ENCODE data around the gene SYAP1. TPM values are rescaled to one million over a fixed set of nuclear protein-coding genes. Genes with fewer than 3 reads are reported as not detected.
"Not testable (repeated sequence)": the region's sequence is repeated elsewhere in the genome, so short reads cannot be mapped to it uniquely, and the experiment has no call there.

Gene SYAP1
- total RNA-seq, 4 donors from 2014 or later: 19.8 to 43.4 (median 34.8) TPM

DNA sequence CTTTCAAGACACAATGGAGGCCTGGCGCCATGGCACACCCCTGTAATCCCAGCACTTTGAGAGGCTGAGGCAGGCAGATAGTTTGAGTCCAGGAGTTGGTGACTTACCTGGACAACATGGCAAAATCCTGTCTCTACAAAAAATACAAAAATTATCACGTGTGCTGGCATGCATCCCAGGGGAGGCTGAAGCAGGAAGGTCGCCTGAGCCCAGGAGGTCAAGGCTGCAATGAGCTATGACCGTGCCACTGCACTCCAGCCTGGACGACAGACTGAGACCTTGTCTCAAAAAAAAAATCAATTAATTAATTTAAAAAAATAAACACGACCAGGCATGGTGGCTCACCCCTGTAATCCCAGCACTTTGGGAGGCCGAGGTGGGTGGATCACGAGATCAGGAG lies 4.9 kb upstream of the SYAP1 start:
- Histone ChIP-seq H3K27me3 (no peaks in the 10 kb centered on the region), H3K4me1 (no peaks in the 10 kb centered on the region), H3K27ac (no peak overlapping the region), H3K9me3 (no peaks in the 10 kb centered on the region), H3K36me3 (no peaks in the 10 kb centered on the region), H3K4me3 (no peak overlapping the region)
- DNase-seq: no peak
- TF ChIP-seq POLR2A (IDR thresholded peaks at IDR 0.05) (no peak), CTCF (IDR thresholded peaks at IDR 0.05) (no peak)

- not testable (repeated sequence) for H3K36me3 ChIP-seq, H3K9me3 ChIP-seq, DNase-seq, H3K4me1 ChIP-seq, H3K27me3 ChIP-seq, H3K27ac ChIP-seq, H3K4me3 ChIP-seq
Measured at GRCh38 chrX:16715638-16716037, 3.8 kb upstream of the SYAP1 start.

DNA sequence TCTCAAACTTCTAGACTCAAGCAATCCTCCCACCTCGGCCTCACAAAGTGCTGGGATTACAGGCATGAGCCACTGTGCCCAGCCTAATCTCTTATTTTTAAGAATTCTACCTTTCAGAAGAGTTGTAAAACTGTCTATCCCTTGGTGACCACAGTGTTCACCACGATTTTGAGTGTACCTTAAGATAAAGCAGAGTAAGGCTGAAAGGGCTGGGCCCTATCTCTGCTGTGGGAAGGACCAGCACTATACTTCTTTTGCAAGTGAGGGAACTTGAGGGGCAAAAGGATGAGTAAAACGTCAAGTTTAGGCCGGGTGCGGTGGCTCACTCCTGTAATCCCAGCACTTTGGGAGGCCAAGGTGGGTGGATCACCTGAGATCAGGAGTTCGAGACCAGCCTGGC lies 3.0 kb upstream of the SYAP1 start:
- not testable (repeated sequence) for H3K4me1 ChIP-seq

DNA sequence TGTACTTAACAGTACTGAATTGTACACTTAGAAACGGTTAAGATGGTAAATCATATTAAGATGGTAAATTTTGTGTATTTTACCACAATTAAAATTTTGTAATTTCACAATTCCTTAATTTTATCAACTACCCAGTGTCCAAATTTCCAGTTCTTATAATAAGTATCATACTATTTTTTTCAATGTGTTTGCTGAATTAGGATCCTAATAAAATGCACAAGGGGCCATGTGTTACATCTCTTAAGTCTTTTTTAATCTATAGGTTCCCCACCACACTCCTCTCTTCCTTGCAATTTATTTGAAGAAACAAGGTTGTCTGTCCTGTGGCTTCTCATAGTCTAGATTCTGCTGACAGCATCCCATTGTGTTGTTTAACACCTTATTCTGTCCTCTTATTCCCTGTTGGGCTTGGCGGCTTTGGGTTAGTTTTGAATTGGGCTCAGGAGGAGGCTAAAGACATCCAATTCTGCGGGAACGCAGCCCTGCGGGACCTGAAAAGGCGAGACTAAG lies 533 bp upstream of the SYAP1 start:
- TF ChIP-seq CTCF (IDR thresholded peaks at IDR 0.05) (no peak), POLR2A (IDR thresholded peaks at IDR 0.05) (no peak)
- peaks cover 0 to 12% (median 5%) of the 10 kb centered on the region in 4 donors for H3K4me1 ChIP-seq
- peak overlapping the region; percentile 70 to 77 (median 72) for H3K4me3 ChIP-seq
- DNase-seq: no peak
- H3K36me3 ChIP-seq: no peaks in the 10 kb centered on the region
- no peaks in the 10 kb centered on the region for H3K27me3 ChIP-seq
- no peaks in the 10 kb centered on the region for H3K9me3 ChIP-seq
- peak overlapping the region; percentile 90 to 94 (median 90) for H3K27ac ChIP-seq

More for the DNA sequence above, 3.0 kb upstream of the SYAP1 start:
- H3K27ac ChIP-seq, H3K27me3 ChIP-seq, H3K4me3 ChIP-seq, DNase-seq, H3K36me3 ChIP-seq, H3K9me3 ChIP-seq: not testable (repeated sequence)

DNA sequence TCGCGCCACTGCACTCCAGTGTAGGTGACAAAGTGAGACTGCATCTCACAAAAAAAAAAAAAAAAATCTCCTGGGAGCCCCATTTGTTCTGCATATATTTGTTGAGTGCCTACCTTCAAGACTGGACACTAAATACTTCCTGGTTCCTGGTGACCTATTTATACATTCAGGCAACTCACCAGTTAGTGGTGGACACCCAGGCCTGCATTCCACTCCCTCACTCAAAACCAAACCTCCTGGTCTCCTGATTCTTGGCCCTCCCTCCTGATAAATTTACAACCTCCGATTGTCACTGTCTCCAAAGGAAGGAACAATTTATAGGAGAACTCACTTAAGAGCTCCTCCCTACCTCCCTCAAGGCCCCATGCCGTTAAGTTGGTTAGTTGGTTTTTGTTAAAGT lies 3.1 kb downstream of the SYAP1 start:
- Histone ChIP-seq H3K4me1 (peaks cover 0 to 12% (median 5%) of the 10 kb centered on the region in 4 donors), H3K9me3 (no peaks in the 10 kb centered on the region), H3K27ac (no peak overlapping the region), H3K4me3 (no peak overlapping the region), H3K27me3 (no peaks in the 10 kb centered on the region), H3K36me3 (no peaks in the 10 kb centered on the region)
- no peak for DNase-seq
- TF ChIP-seq CTCF (IDR thresholded peaks at IDR 0.05) (no peak), POLR2A (IDR thresholded peaks at IDR 0.05) (no peak)

DNA sequence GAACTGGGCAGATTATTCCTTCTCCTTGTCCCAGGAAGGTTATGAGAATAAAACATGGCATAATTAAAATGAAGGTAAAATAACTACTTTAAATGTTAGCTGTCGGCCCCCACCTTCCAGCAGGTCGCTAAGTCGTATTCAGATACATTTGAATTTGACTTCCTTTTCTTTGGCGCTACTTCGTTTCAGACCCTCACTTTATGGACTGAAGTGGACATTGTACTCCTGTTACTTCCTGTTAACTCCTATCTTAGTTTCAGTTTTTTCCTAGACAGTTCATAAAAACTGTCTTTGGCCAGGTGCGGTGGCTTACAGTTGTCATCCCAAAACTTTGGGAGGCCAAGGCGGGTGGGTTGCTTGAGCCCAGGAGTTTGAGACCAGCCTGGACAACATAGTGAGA lies 5.7 kb downstream of the SYAP1 start:
- Histone ChIP-seq H3K9me3 (no peaks in the 10 kb centered on the region), H3K27me3 (no peaks in the 10 kb centered on the region), H3K4me3 (no peak overlapping the region), H3K4me1 (peaks cover 0 to 12% (median 5%) of the 10 kb centered on the region in 4 donors), H3K27ac (peak overlapping the region in 2 of 4 donors; percentile 31 to 43), H3K36me3 (no peaks in the 10 kb centered on the region)
- no peak for TF ChIP-seq POLR2A (IDR thresholded peaks at IDR 0.05)
- no peak for TF ChIP-seq CTCF (IDR thresholded peaks at IDR 0.05)
- no peak for DNase-seq

DNA sequence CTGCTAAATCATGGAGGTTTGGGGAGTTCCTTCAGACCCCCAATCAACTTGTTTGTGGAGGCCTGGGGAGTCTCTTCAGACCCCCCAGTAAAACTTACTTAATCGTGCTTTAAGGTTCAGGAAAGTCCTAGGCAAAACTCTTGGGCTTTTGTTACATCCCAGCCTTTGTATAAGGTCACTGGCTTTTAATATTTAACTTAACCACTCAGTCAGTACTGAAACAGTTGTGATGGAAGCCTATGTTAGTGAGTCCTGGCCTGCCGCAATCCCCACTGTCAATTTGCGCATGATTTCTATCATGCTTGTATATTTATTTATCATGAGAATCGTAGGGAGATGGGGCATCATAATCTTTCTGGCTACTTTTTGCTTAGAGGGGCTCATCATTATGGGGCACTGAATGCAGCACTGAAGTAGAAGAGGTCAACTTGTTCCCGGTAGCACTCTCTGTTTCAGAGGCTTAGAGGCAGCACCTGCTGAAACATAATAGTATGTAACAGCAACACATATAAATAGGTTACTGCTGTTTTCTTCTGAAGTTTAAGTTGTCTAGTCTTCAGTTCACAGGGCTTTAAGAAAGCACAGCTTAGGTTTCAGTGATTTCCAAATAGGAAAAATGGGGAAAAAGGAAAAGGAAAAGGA lies 7.1 kb downstream of the SYAP1 start:
- not testable (repeated sequence) for DNase-seq, H3K27me3 ChIP-seq, H3K36me3 ChIP-seq, H3K4me1 ChIP-seq, H3K4me3 ChIP-seq, H3K9me3 ChIP-seq
- H3K27ac ChIP-seq: peak overlapping the region in 2 of 4 donors; percentile 12 to 43

Data from Peyer's patch (tissue), 4 donors.